ENCODE results near the gene SETBP1. TPM values are rescaled to one million over a fixed set of nuclear protein-coding genes. Genes with fewer than 3 reads are reported as not detected.

Gene SETBP1
- total and polyA plus RNA-seq, 2 of the 4 experiments (the other 2 are of a cell fraction), result 0.19 to 0.36 TPM

- Histone ChIP-seq H4K5ac (ENCODE audit: low read depth, low read length) (no peak overlapping the region), H3K4ac (ENCODE audit: low read depth, low read length) (no peak overlapping the region), H3K4me3 (ENCODE audit: insufficient read depth, low read depth, low read length) (no peak overlapping the region), H3K4me2 (ENCODE audit: low read depth, low read length) (no peak overlapping the region), H2AFZ (replicated peaks; ENCODE audit: low read length, poor library complexity) (no peak overlapping the region), H2BK15ac (ENCODE audit: low read depth, low read length) (no peak overlapping the region), H3K9me3 (ENCODE audit: control insufficient read depth, insufficient read depth, low read length) (no peaks in the 10 kb centered on the region), H3K9ac (ENCODE audit: low read depth, low read length) (no peak overlapping the region), H3K27me3 (ENCODE audit: control insufficient read depth, insufficient read depth, low read length) (peaks cover 11% of the 10 kb centered on the region), H3K79me1 (ENCODE audit: low read depth in 1 of 2, low read length in 2 of 2) (no peaks in the 10 kb centered on the region), H2BK20ac (ENCODE audit: low read depth, low read length) (no peak overlapping the region), H2AK5ac (ENCODE audit: low read depth, low read length) (no peak overlapping the region), H3K4me1 (ENCODE audit: control insufficient read depth, insufficient read depth, low read length) (no peaks in the 10 kb centered on the region), H3K18ac (ENCODE audit: low read depth, low read length) (no peak overlapping the region), H3K36me3 (ENCODE audit: control insufficient read depth, insufficient read depth, low read length) (no peaks in the 10 kb centered on the region), H3K27ac (ENCODE audit: insufficient read depth, low read length) (no peak overlapping the region), H4K20me1 (ENCODE audit: insufficient read depth, low read length) (no peaks in the 10 kb centered on the region), H3K56ac (ENCODE audit: extremely low read depth, insufficient read depth, low read length) (no peak overlapping the region), H3K14ac (replicated peaks; ENCODE audit: low read depth, low read length) (no peak overlapping the region), H2AK9ac (replicated peaks; ENCODE audit: low read depth, low read length, poor library complexity) (no peak overlapping the region), H2BK120ac (ENCODE audit: low read depth, low read length) (no peak overlapping the region), H4K91ac (ENCODE audit: insufficient read depth, low read depth, low read length) (no peak overlapping the region), H2BK5ac (ENCODE audit: low read depth, low read length, poor library complexity, severe bottlenecking) (no peak overlapping the region), H4K8ac (ENCODE audit: low read depth in 2 of 2, low read length in 2 of 2) (no peak overlapping the region), H3K9me1 (ENCODE audit: insufficient read depth, low read length) (no peaks in the 10 kb centered on the region; the same call in 1 of the 2 replicates), H3K23ac (ENCODE audit: low read depth, low read length) (no peak overlapping the region)
- ATAC-seq (ENCODE audit: low read depth) (no peak), DNase-seq (no peak)
- intact Hi-C loops (cut with micrococcal nuclease) (no loop called here), in situ Hi-C loops (cut with MboI; ENCODE audit: low sequenced_read_pairs) (no loop called here), dilution Hi-C loops (cut with HindIII; ENCODE audit: low sequenced_read_pairs, unreplicated experiment) (no loop called here)
- CTCF ChIA-PET, result interaction anchor here (1.0 kb wide), 1 partner anchor 25 kb away, joined by 3 read pairs; no protein-coding TSS in a partner anchor
- WGBS, 2 experiments (ENCODE audit: extremely low coverage in 2 of 2, insufficient read length in 1 of 2), result no CpG with 5 or more reads among the region's 1 CpG
- BruUV-seq (replicated peaks), result no TSS peak
- TF ChIP-seq MXI1 (IDR thresholded peaks at IDR 0.05; ENCODE audit: borderline replicate concordance, low read depth, low read length) (no peak), POLR2A (IDR thresholded peaks at IDR 0.05; ENCODE audit: low read depth, low read length) (no peak), SMC3 (IDR thresholded peaks at IDR 0.05; ENCODE audit: low read depth, low read length) (no peak), CEBPB (IDR thresholded peaks at IDR 0.05; ENCODE audit: low read depth, low read length) (no peak), RAD21 (IDR thresholded peaks at IDR 0.05; ENCODE audit: low read length) (no peak), MAZ (IDR thresholded peaks at IDR 0.05; ENCODE audit: borderline replicate concordance, low read depth, low read length) (no peak), USF2 (IDR thresholded peaks at IDR 0.05; ENCODE audit: low read depth, low read length) (no peak), ELK1 (IDR thresholded peaks at IDR 0.05; ENCODE audit: borderline replicate concordance, low read depth, low read length) (no peak), RCOR1 (IDR thresholded peaks at IDR 0.05; ENCODE audit: insufficient replicate concordance, low read length) (no peak)
- POLR2A ChIA-PET (ENCODE audit: unreplicated experiment), result no interaction called here
Observed at GRCh38 chr18:45112682-45113081, 432.0 kb downstream of the SETBP1 start.

All from IMR-90 (cell line).